Tibial nerve (tissue), 4 donors: ENCODE data around the gene MC4R.

Experiments used
- CTCF ChIP-seq, 5 experiments: fragments of 200-600 bp in 3 of 5; fragments of 450-650 bp in 2 of 5; sonication (generic) in 3 of 5; IDR thresholded peaks; one replicate each; pipeline ENCODE4 v1.5.1; 2016 to 2019; ENCODE audit warnings: antibody characterized with exemption in 5 of 5, mild to moderate bottlenecking in 3 of 5, moderate library complexity in 2 of 5
- EP300 ChIP-seq, 2 donors: sonication (generic); formaldehyde crosslinking; IDR thresholded peaks; one replicate each; pipeline ENCODE4 v1.6.1; 2017; ENCODE audit warnings: antibody characterized with exemption in 2 of 2, mild to moderate bottlenecking in 1 of 2
- POLR2A ChIP-seq, 2 donors: fragments of 450-650 bp; IDR thresholded peaks; one replicate each; pipeline ENCODE4 v1.6.1; 2017; ENCODE audit warnings: antibody characterized with exemption in 2 of 2, mild to moderate bottlenecking in 2 of 2, moderate library complexity in 2 of 2

GRCh38 chr18:60411715-60412114 is 39.1 kb upstream of the MC4R start:
- no peak for TF ChIP-seq EP300 (IDR thresholded peaks at IDR 0.05)
- TF ChIP-seq CTCF (IDR thresholded peaks at IDR 0.05), result no peak
- TF ChIP-seq POLR2A (IDR thresholded peaks at IDR 0.05), result no peak
